Measurements from ENCODE around the gene SPTBN4. TPM values are rescaled to one million over a fixed set of nuclear protein-coding genes. Genes with fewer than 3 reads are reported as not detected.
A peak's percentile ranks its signal among the peaks of the same experiment; 100 is the strongest.

Gene SPTBN4
- total and polyA plus RNA-seq, 10 of the 15 experiments (the other 5 are each of a cell fraction or from before 2014, with no cell fraction given) = 0.04 to 1.1 (median 0.34) TPM; not detected in 1

DNA sequence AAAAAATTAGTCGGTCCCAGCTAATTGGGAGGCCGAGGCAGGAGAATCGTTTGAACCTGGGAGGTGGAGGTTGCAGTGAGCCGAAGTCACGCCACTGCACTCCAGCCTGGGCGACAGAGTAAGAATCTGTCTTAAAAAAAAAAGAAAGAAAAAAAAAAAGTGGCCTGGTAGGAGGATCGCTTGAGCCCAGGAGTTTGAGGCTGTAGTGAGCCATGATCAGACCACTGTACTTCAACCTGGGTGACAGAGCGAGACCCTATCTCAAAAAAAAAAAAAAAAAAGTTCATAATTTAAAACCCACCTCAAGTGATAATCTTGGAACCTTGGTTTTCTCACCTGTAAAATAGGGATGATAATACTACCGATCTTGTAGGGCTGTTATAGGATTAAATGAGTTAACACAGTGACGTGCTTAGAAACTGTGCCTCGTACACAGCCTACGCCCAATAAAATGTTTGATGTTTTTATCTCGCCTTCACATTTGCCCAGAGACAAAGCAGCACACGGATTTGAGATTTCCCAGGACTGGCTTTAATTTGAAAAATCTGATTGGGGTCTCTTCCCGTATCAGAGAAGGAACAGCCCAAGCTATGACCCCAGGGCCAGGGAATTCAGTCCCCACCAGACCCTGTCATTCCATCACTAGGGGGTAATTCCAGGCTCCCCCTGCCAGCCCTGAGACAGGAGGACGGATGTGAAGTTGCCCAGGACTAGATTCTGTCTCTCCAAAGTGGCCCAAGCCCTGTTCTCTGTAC is 44.6 kb upstream of the SPTBN4 start:
- POLR2A ChIA-PET = interaction anchor here (0.7 to 5.5 kb wide), 6 partner anchors 10 to 74 kb away, joined by 3 to 55 read pairs (median 6); partner anchors contain the start of genes C19orf47, PLD3 and SERTAD3

More for the DNA sequence above, 44.6 kb upstream of the SPTBN4 start:
- no peaks in the 10 kb centered on the region for H3K27me3 ChIP-seq (replicated peaks in 1 of 2; ENCODE audit: control insufficient read depth in 2 of 2, insufficient read depth in 2 of 2, low read length in 1 of 2)
- ChIA-PET SMC1A (ENCODE audit: uncharacterized antibody, unreplicated experiment) (interaction anchor here (1.1 to 2.3 kb wide), 6 partner anchors 10 to 117 kb away, joined by 3 to 35 read pairs (median 9); partner anchors contain the start of gene SERTAD3), CTCF (interaction anchor here (0.6 to 7.1 kb wide), 6 partner anchors 11 to 108 kb away, joined by 3 to 67 read pairs (median 24); partner anchors contain the start of genes BLVRB and SERTAD3), RAD21 (ENCODE audit: unreplicated experiment) (interaction anchor here (1.3 to 2.7 kb wide), 7 partner anchors 11 to 74 kb away, joined by 3 to 35 read pairs (median 12); partner anchors contain the start of genes BLVRB, PLD3 and SERTAD3)
- no peak overlapping the region; the same call in 1 of the 2 replicates for H3K4me2 ChIP-seq (ENCODE audit: control insufficient read depth, insufficient read depth)
- H4K20me1 ChIP-seq (ENCODE audit: control insufficient read depth, insufficient read depth) = no peaks in the 10 kb centered on the region
- H3K4me1 ChIP-seq (ENCODE audit: control insufficient read depth, insufficient read depth, low read length) = peaks cover 5% of the 10 kb centered on the region
- H3K9ac ChIP-seq (ENCODE audit: control insufficient read depth, insufficient read depth, low read length) = 0 out of 2 replicates have a peak overlapping the region, but pooled peaks have one; percentile 77
- intact Hi-C loops (cut with micrococcal nuclease; ENCODE audit: unreplicated experiment) (loop anchor here (1.0 kb wide), 1 partner anchor 22 kb away; the partner anchor contains the start of gene SERTAD3), in situ Hi-C loops (cut with MboI) (no loop called here)
- no peak overlapping the region for H2AFZ ChIP-seq (ENCODE audit: control insufficient read depth, low read depth, low read length)
- ATAC-seq = no peak
- H3K9me3 ChIP-seq (replicated peaks; ENCODE audit: control insufficient read depth, insufficient read depth, low read length) = no peaks in the 10 kb centered on the region
- H3K36me3 ChIP-seq (ENCODE audit: control insufficient read depth in 2 of 2, insufficient read depth in 2 of 2, low read length in 1 of 2) = peaks cover 0 to 6% of the 10 kb centered on the region in 2 experiments; a peak in 2 of 4 replicates
- no peak overlapping the region for H3K4me3 ChIP-seq
- DNase-seq (ENCODE audit: low read depth, low spot score) = no peak
- no peak for FAIRE-seq
- TF ChIP-seq SPI1 (IDR thresholded peaks at IDR 0.05; ENCODE audit: borderline replicate concordance, insufficient read depth, low read depth, low read length) = no peak
- TF ChIP-seq, protein P1, sequence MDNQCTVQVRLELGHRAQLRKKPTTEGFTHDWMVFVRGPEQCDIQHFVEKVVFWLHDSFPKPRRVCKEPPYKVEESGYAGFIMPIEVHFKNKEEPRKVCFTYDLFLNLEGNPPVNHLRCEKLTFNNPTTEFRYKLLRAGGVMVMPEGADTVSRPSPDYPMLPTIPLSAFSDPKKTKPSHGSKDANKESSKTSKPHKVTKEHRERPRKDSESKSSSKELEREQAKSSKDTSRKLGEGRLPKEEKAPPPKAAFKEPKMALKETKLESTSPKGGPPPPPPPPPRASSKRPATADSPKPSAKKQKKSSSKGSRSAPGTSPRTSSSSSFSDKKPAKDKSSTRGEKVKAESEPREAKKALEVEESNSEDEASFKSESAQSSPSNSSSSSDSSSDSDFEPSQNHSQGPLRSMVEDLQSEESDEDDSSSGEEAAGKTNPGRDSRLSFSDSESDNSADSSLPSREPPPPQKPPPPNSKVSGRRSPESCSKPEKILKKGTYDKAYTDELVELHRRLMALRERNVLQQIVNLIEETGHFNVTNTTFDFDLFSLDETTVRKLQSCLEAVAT (IDR thresholded peaks at IDR 0.05) = 0 out of 2 replicates have a peak, but pooled peaks have one; percentile 40
- WGBS (ENCODE audit: insufficient coverage, insufficient replicate concordance, low lambda C conversion rate, missing lambda C conversion rate) = 95% methylated on average over 16 of the region's 16 CpGs
- peaks cover 27% of the 10 kb centered on the region for H3K79me2 ChIP-seq (ENCODE audit: control insufficient read depth, insufficient read depth, low read length)
- no peak overlapping the region for H3K27ac ChIP-seq (ENCODE audit: control insufficient read depth, insufficient read depth)
- no TSS peak for BruUV-seq (replicated peaks)
